HepG2 (cell line): ENCODE data around the gene CBX5. TPM values are rescaled to one million over a fixed set of nuclear protein-coding genes. Genes with fewer than 3 reads are reported as not detected.
A peak's percentile ranks its signal among the peaks of the same experiment; 100 is the strongest.
"Not testable (repeated sequence)": the region's sequence is repeated elsewhere in the genome, so short reads cannot be mapped to it uniquely, and the experiment has no call there.

Experiments
- ATAC-seq: fragments of 200-7000 bp; cut with Tn5 transposase; 3 replicates; pipeline ENCODE4 v1.9.1; 2020; ENCODE audit warnings: mild to moderate bottlenecking, moderate library complexity
- BruUV-seq: library from RNA; stranded (reverse); fragments of 400-500 nt; replicated peaks from 2 replicates; lab custom pipeline; 2021; lab: Mats Ljungman, UMichigan
- CTCF ChIA-PET: fragments of 300-600 bp; formaldehyde crosslinking; extraction: SDS; loops from one replicate; lab custom pipeline; 2021; ENCODE audit warnings: low total read pairs, inconsistent platforms, low intra/inter-chr PET ratio; lab: Yijun Ruan, JAX
- POLR2A ChIA-PET: fragments of 350-600 bp; sonication (Branson Sonifier 250); formaldehyde crosslinking; loops from one replicate; lab custom pipeline; 2020; ENCODE audit warnings: antibody characterized with exemption, inconsistent platforms; lab: Yijun Ruan, JAX
- DNase-seq: peaks from one replicate; pipeline ENCODE4 v3.0.0-alpha.2; 2015; ENCODE audit warnings: low spot score
- FAIRE-seq: peaks from 3 replicates; lab custom pipeline; 2011; peaks lifted over from hg19 to GRCh38; lab: Jason Lieb, UNC
- H2AFZ ChIP-seq: one replicate; pipeline ENCODE4 v1.6.1; 2011; ENCODE audit warnings: low read length, inconsistent platforms
- H3K27ac ChIP-seq: fragments of 300-600 bp; 3 replicates; pipeline ENCODE4 v1.8.0; 2011; ENCODE audit warnings: mixed run types, mild to moderate bottlenecking, mixed read lengths, low read length, inconsistent platforms; ENCODE audit not compliant: insufficient read depth; ENCODE audit errors: extremely low read length
- H3K27me3 ChIP-seq, 2 experiments: fragments of 200-600 bp in 1 of 2; 2 replicates in 1 of 2; 3 replicates in 1 of 2; pipeline versions ENCODE4 v1.6.0 to v1.8.0; 2011; ENCODE audit warnings: low read length in 2 of 2, mild to moderate bottlenecking in 2 of 2, moderate library complexity in 2 of 2, inconsistent platforms in 1 of 2; ENCODE audit not compliant: insufficient read depth in 2 of 2, control insufficient read depth in 1 of 2
- H3K36me3 ChIP-seq, 2 experiments: fragments of 200-600 bp in 1 of 2; replicated peaks in 1 of 2; 2 replicates in 1 of 2; 3 replicates in 1 of 2; pipeline versions ENCODE4 v1.5.1 to v1.8.0; 2011; ENCODE audit warnings: low read length in 2 of 2, inconsistent platforms in 1 of 2; ENCODE audit not compliant: insufficient read depth in 2 of 2, control insufficient read depth in 1 of 2
- H3K4me1 ChIP-seq: 2 replicates; pipeline ENCODE4 v1.5.1; 2012; ENCODE audit warnings: low read length, inconsistent platforms; ENCODE audit not compliant: insufficient read depth
- H3K4me2 ChIP-seq: 2 replicates; pipeline ENCODE4 v1.6.0; 2011; ENCODE audit warnings: low read depth, low read length, inconsistent platforms
- H3K4me3 ChIP-seq, 3 experiments: fragments of 200-600 bp in 1 of 3; sonication (generic), shearing (Covaris generic) in 1 of 3; replicated peaks in 1 of 3; 2 replicates each; pipeline ENCODE4 v1.5.1; 2011 to 2016; ENCODE audit warnings: low read length in 3 of 3, inconsistent platforms in 2 of 3, low read depth in 2 of 3, mild to moderate bottlenecking in 2 of 3, control low read depth in 1 of 3, mixed read lengths in 1 of 3; ENCODE audit not compliant: insufficient read depth in 1 of 3
- H3K79me2 ChIP-seq: one replicate; pipeline ENCODE4 v1.6.1; 2011; ENCODE audit warnings: low read length, inconsistent platforms; ENCODE audit not compliant: insufficient read depth
- H3K9ac ChIP-seq: 2 replicates; pipeline ENCODE4 v1.6.0; 2011; ENCODE audit warnings: mild to moderate bottlenecking, low read depth, low read length, inconsistent platforms; ENCODE audit not compliant: insufficient read depth
- H3K9me3 ChIP-seq: 2 replicates; pipeline ENCODE4 v1.5.1; 2012; ENCODE audit warnings: mild to moderate bottlenecking, low read length
- H4K20me1 ChIP-seq: 2 replicates; pipeline ENCODE4 v1.6.0; 2011; ENCODE audit warnings: inconsistent platforms, mild to moderate bottlenecking, low read length, moderate library complexity; ENCODE audit not compliant: insufficient read depth
- HNF4A ChIP-seq: sonication (generic); formaldehyde crosslinking; IDR thresholded peaks from 2 replicates; pipeline ENCODE4 v1.4.0; 2020; ENCODE audit warnings: missing genetic modification reagents
- ZNF121 ChIP-seq: sonication (generic); formaldehyde crosslinking; IDR thresholded peaks from 2 replicates; pipeline ENCODE4 v1.5.0; 2020; ENCODE audit warnings: mild to moderate bottlenecking, missing genetic modification reagents
- ZNF224 ChIP-seq: sonication (generic); formaldehyde crosslinking; IDR thresholded peaks from 2 replicates; pipeline ENCODE4 v1.5.0; 2020; ENCODE audit warnings: mild to moderate bottlenecking, missing genetic modification reagents
- ZNF235 ChIP-seq: sonication (generic); formaldehyde crosslinking; IDR thresholded peaks from 2 replicates; pipeline ENCODE4 v1.8.1; 2023; ENCODE audit warnings: mild to moderate bottlenecking, missing genetic modification reagents, borderline replicate concordance
- ZNF292 ChIP-seq: sonication (generic); formaldehyde crosslinking; IDR thresholded peaks from 2 replicates; pipeline ENCODE4 v1.8.1; 2022; ENCODE audit warnings: mild to moderate bottlenecking, low read depth, missing genetic modification reagents, borderline replicate concordance
- ZNF350 ChIP-seq: sonication (generic); formaldehyde crosslinking; IDR thresholded peaks from 2 replicates; pipeline ENCODE4 v1.4.0; 2020; ENCODE audit warnings: mild to moderate bottlenecking, low read depth, missing genetic modification reagents, borderline replicate concordance
- ZNF629 ChIP-seq: sonication (generic); formaldehyde crosslinking; conservative IDR thresholded peaks from 2 replicates; pipeline ENCODE4 v1.5.0; 2020; ENCODE audit warnings: missing genetic modification reagents
- ZSCAN9 ChIP-seq: IDR thresholded peaks from 2 replicates; pipeline ENCODE4 v1.6.1; 2016; ENCODE audit warnings: borderline replicate concordance
- WGBS: methylation state at CpG from one replicate; pipeline ENCODE4 v1.1.6; 2017; ENCODE audit warnings: low lambda C conversion rate; 5-methylcytosine and 5-hydroxymethylcytosine counted together
- in situ Hi-C: cut with HindIII; loops from 2 replicates; pipeline ENCODE4 v1.10.0; 2017; ENCODE audit warnings: low pct_unique_long_range_greater_than_20kb; ENCODE audit not compliant: extremely low pct_ligation_motif_present
- intact Hi-C: fragments of 100-400 bp; cut with micrococcal nuclease; formaldehyde crosslinking; loops from one replicate; pipeline ENCODE4 v1.10.0; 2022; ENCODE audit not compliant: unreplicated experiment
- polyA plus RNA-seq, 8 experiments: library from polyadenylated mRNA; depleted of rRNA in 3 of 8; stranded (reverse) in 7 of 8; unstranded in 1 of 8; fragments of >200 nt; fragmentation: Illumina TruSeq in 4 of 8; extraction: Trizol in 4 of 8; gene quantifications; 2 replicates each; pipeline versions ENCODE4 v1.2.1 to v1.2.3, GENCODE V29; 2011 to 2016; ENCODE audit warnings: low read depth in 4 of 8, missing spikeins in 1 of 8, mixed read lengths in 1 of 8; ENCODE audit not compliant: insufficient read depth in 1 of 8
- total RNA-seq, 5 experiments: library from RNA; depleted of rRNA; stranded (reverse); fragments of >200 nt; fragmentation: Illumina TruSeq; extraction: Trizol; gene quantifications; 2 replicates each; pipeline ENCODE4 v1.2.3, GENCODE V29; 2016; ENCODE audit warnings: low read depth in 1 of 5

The CBX5 gene
- total and polyA plus RNA-seq, 2 of the 13 experiments (the other 11 are each of a cell fraction or from before 2014, with no cell fraction given), result 16.0 to 22.2 TPM

GRCh38 chr12:54321363-54321762, 41.4 kb upstream of the CBX5 start:
- no peak overlapping the region for H3K27ac ChIP-seq
- BruUV-seq, result no TSS peak
- FAIRE-seq (no peak), DNase-seq (no peak), ATAC-seq (no peak)
- POLR2A ChIA-PET, result no interaction called here
- H3K9me3 ChIP-seq, result no peaks in the 10 kb centered on the region
- no peak overlapping the region for H3K4me2 ChIP-seq
- in situ Hi-C loops, result no loop called here
- CTCF ChIA-PET, result interaction anchor here (1.0 kb wide), 1 partner anchor 26 kb away, joined by 3 read pairs; no protein-coding TSS in a partner anchor
- whole genome bisulfite sequencing, result 72% methylated on average over 5 of the region's 5 CpGs
- H3K79me2 ChIP-seq, result peaks cover 9% of the 10 kb centered on the region
- H3K4me1 ChIP-seq, result peaks cover 9% of the 10 kb centered on the region
- H3K9ac ChIP-seq, result no peak overlapping the region
- intact Hi-C loops, result no loop called here
- no peaks in the 10 kb centered on the region for H3K36me3 ChIP-seq
- H3K4me3 ChIP-seq, result no peak overlapping the region
- no peaks in the 10 kb centered on the region; a peak in 1 of 5 replicates for H3K27me3 ChIP-seq
- H2AFZ ChIP-seq, result no peak overlapping the region
- no peak for TF ChIP-seq ZSCAN9 (CRISPR knock-in tag)
- peak; percentile 76 for TF ChIP-seq ZNF629
- no peak for TF ChIP-seq ZNF350 (CRISPR knock-in tag)
- no peak for TF ChIP-seq ZNF292
- TF ChIP-seq ZNF224 (CRISPR knock-in tag), result no peak
- no peak for TF ChIP-seq ZNF235
- TF ChIP-seq, all 625 proteins: peak for 1
- H4K20me1 ChIP-seq, result no peaks in the 10 kb centered on the region

- ATAC-seq, result peak; percentile 76
- not testable (repeated sequence) for DNase-seq
Observed at GRCh38 chr12:54312309-54312708, 32.4 kb upstream of the CBX5 start.

More at GRCh38 chr12:54312309-54312708, 32.4 kb upstream of the CBX5 start:
- H3K4me1 ChIP-seq, result peaks cover 33% of the 10 kb centered on the region
- H3K27ac ChIP-seq, BruUV-seq, H3K9ac ChIP-seq, H3K9me3 ChIP-seq, H3K79me2 ChIP-seq, FAIRE-seq, intact Hi-C loops, H3K27me3 ChIP-seq, in situ Hi-C loops, H3K4me3 ChIP-seq, H2AFZ ChIP-seq, H3K36me3 ChIP-seq, CTCF ChIA-PET, H3K4me2 ChIP-seq, H4K20me1 ChIP-seq: not testable (repeated sequence)
- WGBS, result 62% methylated on average over 7 of the region's 7 CpGs
- TF ChIP-seq ZNF121 (CRISPR knock-in tag) (peak; percentile 16; the same call in 1 of the 2 replicates), HNF4A (0 out of 2 replicates have a peak, but pooled peaks have one; percentile 11)
- POLR2A ChIA-PET, result interaction anchor here (0.7 to 3.0 kb wide), 2 partner anchors 10 to 13 kb away, joined by 5 to 11 read pairs; partner anchors contain the start of gene COPZ1
